Activated CD8-positive, alpha-beta T cell treated with anti-CD3 and anti-CD28 coated beads for 36 hours (primary cell): ENCODE results near the gene MREG. TPM values are rescaled to one million over a fixed set of nuclear protein-coding genes. Genes with fewer than 3 reads are reported as not detected.

ENCODE experiments used
- ATAC-seq: fragments of 200-7000 bp; cut with Tn5 transposase; one replicate; pipeline ENCODE4 v1.10.0; 2021; ENCODE audit warnings: mild to moderate bottlenecking, moderate library complexity
- CTCF ChIA-PET: fragments of 350-600 bp; sonication (Branson Sonifier 250); formaldehyde crosslinking; loops from one replicate; lab custom pipeline; 2021; ENCODE audit warnings: antibody characterized with exemption; lab: Charles Lee
- POLR2A ChIA-PET: fragments of 350-600 bp; sonication (Branson Sonifier 250); formaldehyde crosslinking; loops from one replicate; lab custom pipeline; 2021; ENCODE audit warnings: antibody characterized with exemption; lab: Charles Lee
- DNase-seq: peaks from one replicate; pipeline ENCODE4 v3.0.0-alpha.2; 2020
- H3K27ac Mint-ChIP-seq: one replicate; pipeline ENCODE4 v1.8.0; 2021; ENCODE audit warnings: mild to moderate bottlenecking, mixed read lengths
- H3K27me3 Mint-ChIP-seq: one replicate; pipeline ENCODE4 v1.8.0; 2021; ENCODE audit warnings: mixed read lengths
- H3K36me3 Mint-ChIP-seq: one replicate; pipeline ENCODE4 v1.8.0; 2021; ENCODE audit warnings: low read depth, mixed read lengths
- H3K4me1 Mint-ChIP-seq: one replicate; pipeline ENCODE4 v1.8.0; 2021; ENCODE audit warnings: low read depth, mixed read lengths
- H3K4me3 Mint-ChIP-seq: one replicate; pipeline ENCODE4 v1.8.0; 2021; ENCODE audit warnings: mild to moderate bottlenecking, moderate library complexity, mixed read lengths
- H3K9me3 Mint-ChIP-seq: one replicate; pipeline ENCODE4 v1.8.0; 2021; ENCODE audit warnings: mixed read lengths
- CTCF ChIP-seq: fragments of 200-600 bp; IDR thresholded peaks from one replicate; pipeline ENCODE4 v1.8.0; 2022; ENCODE audit warnings: antibody characterized with exemption, mild to moderate bottlenecking
- intact Hi-C: fragments of 100-400 bp; cut with micrococcal nuclease; formaldehyde crosslinking; loops from one replicate; pipeline ENCODE4 v1.10.0; 2022
- total RNA-seq, 2 experiments: library from RNA; stranded (reverse); gene quantifications; one replicate each; pipeline ENCODE4 v1.2.3, GENCODE V29; 2021

The MREG gene
- total RNA-seq, 2 experiments from 2014 or later: 8.0 to 10.9 TPM

DNA sequence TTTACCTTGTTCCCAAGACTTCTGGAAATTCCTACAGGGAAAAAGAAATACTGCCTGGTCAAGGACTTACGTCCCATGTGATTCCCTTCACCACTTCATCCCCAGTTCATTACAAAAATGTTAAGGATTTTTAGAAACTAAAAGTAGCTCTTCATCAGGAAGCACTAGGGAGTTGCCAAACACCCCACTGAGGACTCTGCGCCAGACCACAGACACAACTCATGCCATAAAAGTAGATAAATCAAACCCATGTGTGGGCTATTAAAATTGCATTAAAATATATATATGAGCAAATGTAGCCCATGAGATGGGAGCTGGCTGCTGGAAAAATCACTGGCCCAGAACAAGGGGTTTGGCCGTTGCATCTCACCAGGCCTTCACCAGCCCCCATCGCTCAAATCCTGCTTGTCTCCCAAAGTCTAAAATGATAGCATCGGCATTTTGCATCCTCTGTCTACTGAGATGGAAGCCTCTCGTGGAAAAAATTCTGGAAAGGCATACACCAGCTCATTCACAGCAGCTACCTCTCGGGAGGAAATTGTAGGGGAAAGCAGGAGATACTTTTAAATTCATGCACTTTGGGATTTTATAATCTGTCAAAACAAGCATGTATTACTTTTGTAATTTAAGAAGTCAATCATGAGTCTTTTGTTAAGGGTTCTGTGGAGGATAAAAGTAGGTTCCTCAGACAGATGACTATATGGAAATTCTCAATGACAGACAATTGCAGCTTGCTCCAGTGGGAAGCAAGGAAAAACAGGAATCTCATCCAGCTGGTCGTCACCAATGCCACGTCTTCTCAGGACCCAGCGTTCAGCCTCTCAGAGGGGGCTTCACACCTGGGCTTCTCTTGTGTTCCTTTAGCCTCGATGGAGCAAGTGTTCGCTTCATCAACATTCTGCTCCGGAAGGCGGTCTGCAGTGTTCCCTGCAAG lies 113.9 kb downstream of the MREG start:
- Mint-ChIP-seq H3K4me1 (peaks cover 3% of the 10 kb centered on the region), H3K4me3 (no peak overlapping the region), H3K36me3 (no peaks in the 10 kb centered on the region), H3K9me3 (no peaks in the 10 kb centered on the region), H3K27me3 (no peaks in the 10 kb centered on the region), H3K27ac (no peak overlapping the region)
- ChIA-PET CTCF (no interaction called here), POLR2A (no interaction called here)
- DNase-seq (no peak), ATAC-seq (no peak)
- no peak for TF ChIP-seq CTCF
- intact Hi-C loops: no loop called here

GRCh38 chr2:215898363-215898762 lies 115.0 kb downstream of the MREG start:
- TF ChIP-seq CTCF: no peak
- CTCF ChIA-PET: no interaction called here
- Mint-ChIP-seq H3K27ac (no peak overlapping the region), H3K27me3 (no peaks in the 10 kb centered on the region), H3K9me3 (no peaks in the 10 kb centered on the region), H3K36me3 (no peaks in the 10 kb centered on the region), H3K4me1 (peaks cover 3% of the 10 kb centered on the region), H3K4me3 (no peak overlapping the region)
- intact Hi-C loops: no loop called here
- DNase-seq (no peak), ATAC-seq (no peak)
- POLR2A ChIA-PET: no interaction called here

DNA sequence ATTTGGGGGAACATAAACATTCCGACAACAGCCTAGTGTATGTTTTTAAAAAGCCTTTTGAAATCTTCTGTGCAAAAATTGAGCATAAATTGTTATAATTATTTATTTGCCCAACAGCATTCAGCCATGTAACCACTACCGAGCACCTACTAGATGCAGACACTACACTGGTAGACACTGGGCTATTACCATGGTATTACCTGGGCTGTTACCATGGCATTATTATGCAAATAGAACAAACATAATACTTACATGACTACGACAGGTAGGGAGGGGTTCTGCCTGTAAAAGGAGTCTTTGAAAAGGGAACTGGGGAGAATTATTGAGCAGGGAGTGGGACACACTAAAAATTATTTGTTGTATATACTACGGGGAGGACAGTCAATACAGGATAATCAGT lies 116.4 kb downstream of the MREG start:
- Mint-ChIP-seq H3K27me3 (no peaks in the 10 kb centered on the region), H3K4me1 (peaks cover 3% of the 10 kb centered on the region), H3K4me3 (no peak overlapping the region), H3K27ac (no peak overlapping the region), H3K9me3 (no peaks in the 10 kb centered on the region), H3K36me3 (no peaks in the 10 kb centered on the region)
- no peak for TF ChIP-seq CTCF
- ATAC-seq: no peak
- intact Hi-C loops: no loop called here
- ChIA-PET POLR2A (no interaction called here), CTCF (no interaction called here)
- DNase-seq: no peak

GRCh38 chr2:215895330-215895729 lies 118.0 kb downstream of the MREG start:
- no peaks in the 10 kb centered on the region for H3K36me3 Mint-ChIP-seq
- DNase-seq (no peak), ATAC-seq (no peak)
- ChIA-PET POLR2A (no interaction called here), CTCF (no interaction called here)
- no peaks in the 10 kb centered on the region for H3K9me3 Mint-ChIP-seq
- H3K27me3 Mint-ChIP-seq: no peaks in the 10 kb centered on the region
- no peak for TF ChIP-seq CTCF
- H3K27ac Mint-ChIP-seq: no peak overlapping the region
- H3K4me3 Mint-ChIP-seq: no peak overlapping the region
- intact Hi-C loops: no loop called here
- no peaks in the 10 kb centered on the region for H3K4me1 Mint-ChIP-seq

Other genes with a start within 250 kb of the MREG start
- gene PECR, start 68.3 kb upstream of the MREG start, total RNA-seq: 10 to 100 TPM; 21.1 to 22.5 TPM
- gene TMEM169, start 68.4 kb upstream of the MREG start, total RNA-seq: under 1 TPM; 0.76 to 0.83 TPM
- 100 to 1,000 TPM; 541 to 544 TPM for gene XRCC5, start 95.8 kb upstream of the MREG start, total RNA-seq